ENCODE data around the gene PTCRA.
"Not testable (repeated sequence)": the region's sequence is repeated elsewhere in the genome, so short reads cannot be mapped to it uniquely, and the experiment has no call there.

Gene PTCRA

DNA sequence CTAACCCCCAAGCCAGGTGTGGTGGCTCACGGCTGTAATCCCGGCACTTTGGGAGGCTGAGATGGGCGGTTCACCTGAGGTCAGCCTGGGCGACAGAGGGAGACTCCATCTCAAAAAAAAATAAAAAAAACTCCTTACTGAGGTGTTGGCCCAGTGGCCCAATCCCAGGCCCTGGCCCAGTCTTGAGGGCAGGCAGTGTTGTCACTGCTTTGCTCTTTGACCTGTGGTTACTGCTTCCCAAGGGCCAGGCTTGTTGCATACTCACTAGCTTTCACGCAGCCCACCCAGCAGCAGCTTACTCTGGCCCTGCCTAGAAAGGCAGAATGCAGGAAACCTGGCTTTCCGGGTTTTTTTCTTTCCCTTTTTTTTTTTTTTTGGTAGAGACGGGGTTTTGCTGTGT lies 26.6 kb downstream of the PTCRA start:
- DNase-seq, result no peak

DNA sequence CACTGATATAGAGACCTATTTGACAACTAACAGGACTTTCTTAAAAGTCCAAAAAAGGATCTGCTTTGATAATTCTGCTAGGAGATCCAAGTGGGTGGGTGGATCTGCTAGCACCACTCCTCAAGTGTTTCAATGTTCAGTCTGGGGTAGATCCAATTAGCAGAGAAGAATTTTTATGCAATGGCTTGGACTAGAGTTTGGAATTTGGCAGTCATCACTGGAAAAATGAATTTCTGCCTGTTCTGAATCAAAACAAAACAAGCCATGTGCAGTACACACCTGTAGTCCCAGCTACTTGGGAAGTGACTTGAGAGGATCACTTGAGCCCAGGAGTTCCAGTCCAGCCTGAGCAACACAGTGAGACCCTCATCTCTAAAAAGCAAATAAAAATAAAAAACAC lies 32.1 kb downstream of the PTCRA start:
- no peak for DNase-seq

DNA sequence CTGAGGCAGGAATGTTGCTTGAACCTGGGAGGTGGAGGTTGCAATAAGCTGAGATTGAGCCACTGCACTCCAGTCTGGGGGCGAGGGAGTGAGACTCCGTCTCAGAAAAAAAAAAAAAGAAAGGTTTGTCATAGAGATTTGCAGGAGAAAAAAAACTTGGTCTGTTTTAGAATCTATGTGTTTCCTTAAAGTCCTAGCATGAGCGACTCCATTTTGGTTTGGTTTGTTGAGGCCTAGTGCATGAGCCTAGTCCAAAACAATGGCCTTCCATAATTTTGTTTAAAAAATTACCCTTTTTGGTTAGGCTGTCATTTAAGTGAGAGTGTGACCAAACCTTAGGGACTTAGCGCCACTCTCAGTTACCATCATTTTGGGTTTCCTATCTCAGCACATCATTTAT lies 36.5 kb downstream of the PTCRA start:
- DNase-seq, result no peak

DNA sequence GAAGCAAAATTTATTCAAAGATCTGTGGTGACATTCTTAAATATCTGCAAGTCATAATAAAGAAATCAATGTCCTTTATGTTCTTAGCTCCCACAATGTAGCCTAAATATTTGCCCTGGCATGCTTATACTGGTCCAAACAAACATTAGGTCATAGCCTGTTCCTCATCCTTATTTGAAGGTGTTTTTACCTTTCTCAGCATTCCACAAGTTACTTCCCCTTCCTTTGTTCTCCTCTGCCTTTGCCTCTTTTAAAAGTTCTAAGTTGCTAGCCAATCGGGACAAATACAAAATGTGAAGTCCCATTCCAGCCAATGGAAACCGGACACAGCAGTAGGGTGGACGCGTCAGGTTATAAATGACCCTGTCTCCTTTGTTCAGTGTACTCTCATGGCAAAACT lies 38.6 kb downstream of the PTCRA start:
- DNase-seq, result not testable (repeated sequence)

DNA sequence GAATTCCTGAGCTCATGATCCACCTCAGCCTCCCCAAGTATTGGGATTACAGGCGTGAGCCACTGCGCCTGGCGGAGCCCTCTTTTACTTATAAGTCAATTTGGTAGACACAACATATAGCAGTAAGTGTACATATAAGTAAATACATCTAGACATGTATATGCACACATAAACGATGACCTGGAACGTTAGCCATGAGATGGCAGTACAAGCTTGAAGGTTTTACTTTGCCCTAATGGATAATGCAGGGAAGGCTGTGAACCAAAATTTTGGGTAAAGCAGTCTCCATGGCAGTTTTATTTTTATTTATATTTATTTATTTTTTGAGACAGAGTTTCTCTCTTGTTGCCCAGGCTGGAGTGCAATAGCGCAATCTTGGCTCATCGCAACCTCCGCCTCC lies 42.3 kb downstream of the PTCRA start:
- DNase-seq, result no peak

DNA sequence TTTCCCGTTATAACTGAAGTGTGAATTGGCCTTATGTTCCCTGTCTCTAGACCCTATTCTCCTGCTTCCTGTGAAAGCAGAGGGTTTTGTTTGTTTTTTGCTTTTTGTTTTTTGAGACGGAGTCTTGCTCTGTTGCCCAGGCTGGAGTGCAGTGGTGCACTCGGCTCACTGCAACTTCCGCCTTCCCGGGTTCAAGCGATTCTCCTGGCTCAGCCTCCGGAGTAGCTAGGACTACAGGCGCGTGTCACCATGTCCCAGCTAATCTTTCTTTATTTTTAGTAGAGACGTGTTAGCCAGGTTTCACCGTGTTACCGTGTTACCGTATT lies 44.0 kb downstream of the PTCRA start:
- no peak for DNase-seq

DNA sequence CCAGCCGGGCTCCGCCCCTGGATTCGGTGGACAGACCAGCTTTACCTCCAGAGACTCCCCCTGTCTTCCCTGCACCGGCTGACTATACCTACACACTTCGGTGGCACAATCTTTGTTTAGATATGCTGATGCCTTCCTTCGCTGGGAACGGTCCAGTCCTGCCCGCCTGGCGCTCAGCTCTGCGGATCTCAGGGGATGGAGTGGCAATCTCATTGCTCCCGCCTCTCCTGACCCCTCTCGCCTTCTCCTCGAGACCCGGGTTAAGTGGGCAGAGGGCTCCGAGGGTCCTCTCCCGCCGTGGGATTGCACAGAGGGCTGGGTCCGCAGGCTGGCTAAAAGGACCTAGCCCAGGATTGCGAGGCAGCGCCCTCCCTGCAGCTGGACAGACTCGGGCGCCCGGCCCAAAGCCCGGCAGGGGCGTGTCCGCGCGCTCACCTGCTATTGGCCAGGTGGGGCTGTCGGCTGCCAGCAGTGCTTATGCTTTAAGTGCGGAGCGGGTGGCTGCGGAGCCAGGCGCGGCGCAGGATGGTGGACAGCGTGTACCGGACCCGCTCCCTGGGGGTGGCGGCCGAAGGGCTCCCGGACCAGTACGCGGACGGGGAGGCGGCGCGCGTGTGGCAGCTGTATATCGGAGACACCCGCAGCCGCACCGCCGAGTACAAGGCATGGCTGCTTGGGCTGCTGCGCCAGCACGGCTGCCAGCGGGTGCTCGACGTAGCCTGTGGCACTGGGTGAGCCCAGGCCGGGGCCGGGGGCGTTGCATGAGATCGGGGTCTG lies 44.6 kb downstream of the PTCRA start, which contains the start of gene GNMT:
Gene GNMT (plus strand): TSS at position 512 of the 777 bp plus-strand sequence. CDS start 14 bp downstream, at position 526.
- DNase-seq, result peak; percentile 61

DNA sequence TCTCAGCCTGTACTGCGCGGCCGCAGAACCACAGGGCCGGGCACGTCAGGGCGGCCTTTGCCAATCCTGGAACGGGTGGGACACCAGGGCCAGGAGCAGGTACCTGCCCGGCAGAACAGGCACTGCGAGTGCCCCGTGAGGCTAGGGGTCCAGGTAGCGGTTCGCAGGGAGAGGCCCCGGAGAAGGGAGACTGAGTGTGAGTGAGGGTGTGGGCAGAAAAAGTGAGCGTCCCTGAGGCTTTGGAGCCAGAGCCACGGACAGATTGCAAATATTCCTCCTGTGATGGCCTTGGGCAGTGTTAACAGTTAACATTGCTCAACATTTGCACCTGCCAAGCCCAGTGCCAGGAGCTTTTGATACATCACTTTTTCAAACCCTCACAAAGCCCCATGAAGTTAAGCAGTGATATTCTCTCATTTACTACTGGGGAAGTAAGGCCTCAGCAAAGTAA lies 45.2 kb downstream of the PTCRA start:
- DNase-seq, result no peak

DNA sequence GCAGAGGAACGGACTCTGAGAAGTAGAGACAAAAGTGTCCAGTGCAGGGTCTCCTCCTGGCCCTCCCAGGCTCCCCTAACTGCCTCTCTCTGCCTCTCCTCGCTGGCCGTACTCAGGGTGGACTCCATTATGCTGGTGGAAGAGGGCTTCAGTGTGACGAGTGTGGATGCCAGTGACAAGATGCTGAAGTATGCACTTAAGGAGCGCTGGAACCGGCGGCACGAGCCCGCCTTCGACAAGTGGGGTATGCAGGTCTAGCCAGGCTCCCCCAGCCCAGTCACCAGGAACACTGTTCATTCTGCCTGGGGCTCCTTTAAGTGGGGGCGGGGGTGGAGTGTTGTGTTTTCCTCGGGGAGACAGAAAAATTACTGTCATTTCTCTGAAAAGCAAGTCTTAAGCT lies 46.2 kb downstream of the PTCRA start:
- DNase-seq, result no peak

DNA sequence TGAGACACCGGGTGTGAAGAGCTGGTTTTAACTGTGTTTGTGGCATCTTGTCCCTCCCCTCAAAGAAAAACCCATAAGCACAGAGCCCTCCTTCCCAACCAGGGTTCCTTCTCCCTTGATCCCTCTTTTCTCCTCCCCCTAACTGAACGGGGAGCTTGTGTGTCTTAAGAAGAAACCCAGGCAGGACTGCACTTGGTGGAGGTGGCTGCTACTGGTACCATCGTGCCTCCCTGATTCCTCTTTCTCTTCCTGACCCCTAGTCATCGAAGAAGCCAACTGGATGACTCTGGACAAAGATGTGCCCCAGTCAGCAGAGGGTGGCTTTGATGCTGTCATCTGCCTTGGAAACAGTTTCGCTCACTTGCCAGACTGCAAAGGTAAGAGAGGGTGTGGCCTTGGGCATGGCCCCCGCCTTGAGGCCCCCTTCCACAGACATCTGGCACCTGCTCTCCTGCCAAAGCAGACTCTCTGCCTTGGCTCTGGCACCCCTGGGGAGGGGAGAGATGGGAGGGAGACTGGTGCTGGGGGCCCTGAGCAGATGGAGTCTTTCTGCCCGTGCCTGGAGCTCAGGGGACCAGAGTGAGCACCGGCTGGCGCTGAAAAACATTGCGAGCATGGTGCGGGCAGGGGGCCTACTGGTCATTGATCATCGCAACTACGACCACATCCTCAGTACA lies 46.8 kb downstream of the PTCRA start:
- DNase-seq, result no peak

DNA sequence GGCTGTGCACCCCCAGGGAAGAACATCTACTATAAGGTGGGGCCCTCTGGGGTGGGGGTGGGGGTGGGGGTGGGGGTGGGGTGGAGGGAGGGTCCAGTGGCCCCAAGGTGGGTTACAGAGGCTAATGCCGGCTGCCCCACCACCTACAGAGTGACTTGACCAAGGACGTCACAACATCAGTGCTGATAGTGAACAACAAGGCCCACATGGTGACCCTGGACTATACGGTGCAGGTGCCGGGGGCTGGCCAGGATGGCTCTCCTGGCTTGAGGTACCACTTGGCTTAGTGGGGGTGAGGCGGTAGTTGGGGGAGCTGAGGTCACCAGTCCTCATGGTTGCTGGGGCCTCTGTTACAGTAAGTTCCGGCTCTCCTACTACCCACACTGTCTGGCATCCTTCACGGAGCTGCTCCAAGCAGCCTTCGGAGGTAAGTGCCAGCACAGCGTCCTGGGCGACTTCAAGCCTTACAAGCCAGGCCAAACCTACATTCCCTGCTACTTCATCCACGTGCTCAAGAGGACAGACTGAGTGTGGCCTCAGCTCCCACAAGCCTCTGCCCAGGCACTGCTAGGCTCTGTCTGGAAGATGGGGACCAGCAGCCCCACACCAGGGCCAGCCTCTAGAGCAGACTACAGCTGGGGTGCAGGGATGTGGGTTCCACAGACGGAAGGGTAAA lies 47.5 kb downstream of the PTCRA start:
- DNase-seq, result no peak

DNA sequence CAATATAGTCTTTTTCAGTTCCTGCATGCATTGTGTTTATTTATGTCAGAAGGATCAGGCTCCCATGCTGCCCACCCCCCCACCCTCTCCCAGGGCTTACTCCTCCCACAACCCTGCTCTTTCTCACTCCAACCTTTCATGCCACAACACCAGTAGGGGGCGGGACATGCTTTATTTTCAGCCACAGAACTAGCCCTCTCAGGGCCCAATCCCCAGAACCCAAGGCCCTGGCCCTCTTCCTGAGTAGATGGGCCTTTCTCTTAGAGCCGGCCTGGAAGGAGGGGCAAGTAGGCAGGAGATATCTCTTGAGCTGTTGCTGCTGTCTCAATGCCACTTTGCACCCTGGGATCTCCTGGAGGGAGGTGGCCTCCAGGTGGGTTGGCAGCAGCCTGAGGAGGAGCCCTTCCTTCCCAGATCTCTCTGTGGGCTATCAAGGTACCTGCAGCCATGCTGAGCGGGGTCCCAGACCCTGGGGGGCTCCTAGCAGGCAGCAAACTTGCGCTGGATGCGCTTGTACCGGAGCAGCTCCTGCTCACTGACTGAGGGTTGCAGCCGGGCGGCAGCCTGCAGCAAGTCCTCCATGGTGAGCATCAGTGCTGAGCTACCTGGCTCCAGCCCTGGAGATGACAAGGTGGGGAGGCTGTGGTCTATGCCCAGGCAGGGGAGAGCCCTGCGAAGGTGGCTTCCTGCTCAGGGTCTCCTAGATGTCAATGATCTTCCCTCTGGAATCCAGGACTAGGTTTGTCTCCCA lies 48.2 kb downstream of the PTCRA start:
- DNase-seq, result no peak

DNA sequence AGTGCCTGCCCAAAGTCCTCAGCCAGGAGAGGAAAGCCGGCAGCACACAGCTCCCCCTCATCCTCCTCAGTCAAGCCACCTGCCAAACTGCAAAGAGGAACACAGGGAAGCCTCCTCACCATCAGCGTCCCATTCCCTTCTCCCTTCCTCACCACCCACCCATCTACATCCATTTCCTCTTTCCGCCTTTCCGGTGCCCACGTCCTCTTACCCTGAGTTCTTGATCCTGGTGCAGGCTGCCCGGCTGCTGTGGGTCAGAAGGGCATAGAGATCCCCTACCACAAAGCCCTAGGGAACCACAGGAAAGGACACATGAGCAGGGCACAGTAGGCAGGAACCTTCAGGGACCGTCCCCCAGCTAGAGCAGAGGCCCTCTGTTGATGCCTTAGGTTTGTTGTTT lies 50.7 kb downstream of the PTCRA start:
- no peak for DNase-seq

DNA sequence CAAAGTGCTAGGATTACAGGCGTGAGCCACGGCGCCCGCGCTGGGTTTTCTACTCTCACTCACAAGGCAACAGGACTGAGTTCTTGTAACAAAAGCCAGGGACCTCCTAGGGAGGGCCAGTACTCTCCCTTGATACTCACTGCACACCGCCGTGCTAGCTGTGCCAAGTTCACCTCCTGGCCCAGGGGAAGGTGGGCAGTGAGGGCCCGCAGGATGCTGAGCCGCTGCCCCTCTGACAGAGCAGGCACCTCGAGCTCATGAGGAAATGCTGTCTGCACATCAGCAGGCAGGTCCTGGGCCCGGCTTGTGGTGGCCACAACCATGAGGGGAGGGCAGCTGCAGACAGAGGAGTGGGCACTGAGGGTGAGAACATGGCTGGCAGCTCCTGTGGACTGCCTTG lies 51.4 kb downstream of the PTCRA start:
- DNase-seq, result no peak

DNA sequence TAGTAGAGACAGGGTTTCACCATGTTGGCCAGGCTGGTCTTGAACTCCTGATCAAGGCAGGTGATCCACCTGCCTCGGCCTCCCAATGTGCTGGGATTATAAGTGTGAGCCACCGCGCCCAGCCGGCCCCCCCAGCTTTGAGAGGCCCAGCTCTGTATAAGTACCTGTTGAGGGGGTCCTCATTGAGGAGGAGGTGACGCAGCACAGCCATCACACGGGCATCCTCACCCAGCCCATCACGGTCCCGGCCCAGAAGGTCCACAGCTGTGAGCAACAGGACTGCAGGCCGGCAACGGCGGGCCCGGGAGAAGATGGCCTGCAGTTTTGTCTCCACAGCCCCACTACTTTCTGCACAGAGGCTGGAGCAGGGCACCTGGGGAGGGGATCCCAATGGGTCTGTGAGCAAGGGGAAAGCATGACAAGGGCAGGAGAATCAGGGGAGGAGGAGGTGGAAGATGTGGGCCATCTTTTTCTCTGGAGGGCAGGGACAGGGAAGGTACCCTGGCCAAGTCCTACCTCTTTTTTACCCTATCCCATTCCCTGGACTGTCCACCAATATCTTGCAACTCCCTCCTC lies 52.4 kb downstream of the PTCRA start:
- DNase-seq, result no peak

DNA sequence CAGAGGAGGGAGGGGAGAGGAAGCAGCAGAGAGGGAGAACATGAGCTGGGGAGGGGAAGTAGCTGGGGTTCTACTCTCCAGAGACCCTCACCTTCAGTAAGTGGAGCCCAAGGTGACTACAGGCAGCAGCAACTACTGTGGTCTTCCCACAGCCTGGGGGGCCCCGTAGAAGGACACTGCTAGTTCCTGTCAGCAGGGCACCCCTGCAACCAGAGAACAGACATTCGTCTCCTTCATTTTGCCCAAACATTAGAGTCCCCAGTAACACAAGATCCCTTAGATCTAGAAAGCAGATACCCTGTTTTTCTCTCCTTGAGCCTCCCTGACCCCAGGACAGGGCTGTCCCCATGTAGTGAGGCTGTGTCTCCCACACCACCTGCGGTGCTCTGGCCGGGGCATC lies 52.9 kb downstream of the PTCRA start:
- no peak for DNase-seq

DNA sequence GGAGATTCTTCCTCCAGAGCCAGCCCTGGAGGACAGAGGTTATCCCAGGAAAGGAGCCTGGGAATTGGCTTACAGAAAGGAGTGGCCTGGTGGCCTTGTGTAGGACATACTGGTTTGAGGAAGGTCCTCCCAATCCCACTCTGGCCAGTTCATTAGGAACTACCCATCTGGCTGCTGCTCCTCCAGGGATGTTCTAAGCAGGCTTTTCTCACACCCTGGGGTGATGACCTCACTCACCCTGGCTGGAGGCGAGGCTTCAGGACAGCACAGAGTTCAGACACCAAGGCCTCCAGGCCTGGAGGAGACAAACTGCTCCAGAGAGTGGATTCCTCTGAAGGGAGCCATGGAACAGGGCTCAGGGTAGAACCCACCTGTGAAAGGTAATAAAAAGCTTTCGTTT lies 53.6 kb downstream of the PTCRA start:
- DNase-seq, result no peak

DNA sequence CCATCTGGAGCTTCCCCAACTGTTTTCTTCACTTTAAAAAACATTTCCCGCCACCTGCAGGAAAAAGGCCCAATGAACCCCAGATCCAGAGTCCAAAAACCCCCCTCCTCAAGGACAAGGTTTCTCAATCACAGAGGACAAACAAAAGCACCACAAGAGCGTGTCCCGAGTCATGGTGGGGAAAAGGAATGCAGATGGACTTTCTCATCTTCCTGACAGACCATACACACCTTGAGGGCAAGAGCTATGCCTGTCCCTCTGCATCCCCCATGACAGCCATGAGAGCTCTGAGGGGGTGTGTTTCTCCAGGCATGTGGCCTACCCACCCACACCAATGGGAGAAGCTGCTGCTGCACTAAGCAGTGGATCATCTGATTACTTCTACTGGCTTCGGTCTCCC lies 54.1 kb downstream of the PTCRA start:
- no peak for DNase-seq

DNA sequence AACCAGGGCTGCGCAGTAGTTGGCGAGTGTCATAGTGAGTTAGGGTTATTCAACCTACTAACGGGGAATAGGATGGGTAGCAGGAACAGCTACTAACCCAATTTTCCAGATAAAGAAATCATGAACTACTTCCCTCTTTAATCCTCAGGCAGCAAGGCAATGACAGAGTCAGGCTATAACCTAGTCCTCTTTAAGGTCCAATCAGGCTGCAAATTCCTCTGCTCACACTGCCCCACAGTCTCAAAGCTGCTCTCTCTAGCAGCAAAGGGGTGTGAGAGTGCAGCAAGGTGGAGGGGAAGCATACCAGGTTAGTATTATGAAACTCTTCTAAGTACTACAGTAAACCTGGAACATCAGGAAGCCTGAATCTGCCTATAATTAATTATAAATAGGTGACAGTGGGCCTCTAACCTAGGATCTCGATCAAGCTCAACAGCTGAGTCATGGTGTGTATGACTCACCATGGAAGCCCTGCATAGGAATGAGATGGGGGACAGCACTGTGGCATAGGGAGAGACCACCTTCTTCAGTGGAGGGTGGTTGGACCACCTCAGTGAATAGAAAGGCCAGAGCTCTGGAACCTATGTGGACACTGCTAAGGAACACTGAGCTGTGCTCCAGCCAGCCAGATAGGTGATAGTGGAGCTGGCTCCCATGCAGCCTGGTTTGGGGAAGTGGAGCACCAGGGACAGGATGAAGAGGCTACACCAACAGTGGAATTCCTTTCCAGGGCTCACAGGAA lies 55.2 kb downstream of the PTCRA start:
- no peak for DNase-seq

DNA sequence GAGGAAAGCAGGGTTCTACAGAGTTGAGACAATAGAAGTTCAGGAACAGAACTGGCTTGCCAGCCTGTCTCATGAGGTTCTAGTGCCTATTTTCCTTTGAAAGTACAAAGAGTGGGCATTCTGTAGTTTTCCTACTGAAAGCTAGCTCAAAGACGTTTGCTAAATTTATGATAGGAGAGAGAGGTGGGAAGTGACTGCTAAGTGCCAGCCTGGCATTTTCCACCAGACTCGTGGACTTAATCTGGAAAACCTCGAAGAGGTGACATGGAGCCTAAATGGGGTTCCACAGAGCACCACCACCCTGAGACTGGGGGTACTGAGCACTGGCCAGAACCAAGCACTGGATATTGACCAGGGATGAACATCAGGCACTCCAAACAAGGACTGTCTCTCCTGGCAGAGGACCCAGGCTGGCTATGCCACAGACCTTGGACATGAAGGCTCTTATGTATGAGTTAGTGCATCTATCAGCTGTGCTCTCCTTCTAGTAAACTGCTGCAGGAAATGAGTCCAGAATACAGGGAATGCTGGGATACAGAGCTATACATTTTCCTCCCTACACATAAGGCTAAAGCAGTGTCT lies 56.0 kb downstream of the PTCRA start:
- no peak for DNase-seq

DNA sequence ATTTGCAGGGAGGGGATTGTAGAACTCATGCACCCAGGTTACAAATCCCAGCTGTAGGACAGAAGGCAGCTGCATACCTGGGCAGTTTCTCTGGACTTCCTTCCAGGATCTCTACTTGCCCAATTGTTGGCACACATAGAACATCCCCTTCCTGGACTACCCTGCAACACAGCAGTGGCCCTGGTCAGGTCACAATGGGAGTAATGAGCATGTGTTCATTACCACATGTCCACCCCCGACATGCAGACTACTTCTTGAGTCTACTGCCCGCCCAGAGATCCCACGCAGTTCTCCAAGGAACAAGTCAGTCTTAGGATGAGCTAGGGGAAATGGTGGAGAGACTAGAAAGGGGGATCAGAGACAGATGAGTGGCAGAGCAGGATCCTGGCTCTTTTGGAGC lies 58.1 kb downstream of the PTCRA start:
- DNase-seq, result no peak

Measured in NCI-H2227 treated with DMSO at 0.1 percent for 48 hours (cell line).